ENCODE measurements around the gene CLCN1. TPM values are rescaled to one million over a fixed set of nuclear protein-coding genes. Genes with fewer than 3 reads are reported as not detected.

CLCN1 gene
- total RNA-seq, 3 donors from 2014 or later (not counting 1 experiment from before 2014, with no cell fraction given): 0.16 to 0.19 TPM; not detected in 1

- 88% methylated on average over 11 of the region's 12 CpGs for WGBS (ENCODE audit: insufficient coverage)
- ATAC-seq (no peak), DNase-seq (no peak)
- Mint-ChIP-seq H3K27me3 (ENCODE audit: low read depth in 2 of 2) (peaks cover 7 to 22% of the 10 kb centered on the region in 2 donors), H3K27ac (no peak overlapping the region), H3K4me3 (no peak overlapping the region), H3K4me1 (peaks cover 6 to 37% of the 10 kb centered on the region in 2 donors), H3K9me3 (no peaks in the 10 kb centered on the region), H3K36me3 (no peaks in the 10 kb centered on the region)
- Histone ChIP-seq H3K27me3 (ENCODE audit: control insufficient read depth, insufficient read depth, low read length) (peaks cover 8% of the 10 kb centered on the region), H3K9me3 (ENCODE audit: control insufficient read depth, insufficient read depth, low read length) (no peaks in the 10 kb centered on the region), H3K4me1 (ENCODE audit: control insufficient read depth, insufficient read depth, low read length) (peaks cover 12% of the 10 kb centered on the region), H3K4me3 (ENCODE audit: low read length) (no peak overlapping the region), H3K27ac (ENCODE audit: low read length) (no peak overlapping the region), H3K36me3 (ENCODE audit: control insufficient read depth, insufficient read depth, low read length) (no peaks in the 10 kb centered on the region)
- intact Hi-C loops (cut with micrococcal nuclease): no loop called here
- no peak for TF ChIP-seq CTCF (IDR thresholded peaks at IDR 0.05)
These were observed 42.7 kb downstream of the CLCN1 start for GRCh38 chr7:143358626-143359025.

- no peak for DNase-seq
These were observed 44.0 kb downstream of the CLCN1 start for GRCh38 chr7:143359771-143360353.

GRCh38 chr7:143360788-143361551 lies 45.1 kb downstream of the CLCN1 start:
- H3K27me3 Mint-ChIP-seq (ENCODE audit: low read depth in 2 of 2): peaks cover 23 to 36% of the 10 kb centered on the region in 2 donors
- ATAC-seq (no peak), DNase-seq (no peak)
- H3K9me3 ChIP-seq (ENCODE audit: control insufficient read depth, insufficient read depth, low read length): no peaks in the 10 kb centered on the region
- intact Hi-C loops (cut with micrococcal nuclease): no loop called here
- H3K36me3 Mint-ChIP-seq: no peaks in the 10 kb centered on the region
- no peaks in the 10 kb centered on the region for H3K9me3 Mint-ChIP-seq
- H3K27ac ChIP-seq (ENCODE audit: low read length): no peak overlapping the region
- H3K4me1 Mint-ChIP-seq: peaks cover 6 to 34% of the 10 kb centered on the region in 2 donors
- H3K4me1 ChIP-seq (ENCODE audit: control insufficient read depth, insufficient read depth, low read length): peaks cover 12% of the 10 kb centered on the region
- peaks cover 17% of the 10 kb centered on the region for H3K27me3 ChIP-seq (ENCODE audit: control insufficient read depth, insufficient read depth, low read length)
- H3K36me3 ChIP-seq (ENCODE audit: control insufficient read depth, insufficient read depth, low read length): no peaks in the 10 kb centered on the region
- H3K27ac Mint-ChIP-seq: peak overlapping the region in 1 of 2 donors; percentile 4
- peak overlapping the region; percentile 77 for H3K4me3 Mint-ChIP-seq
- 76% methylated on average over 19 of the region's 19 CpGs for WGBS (ENCODE audit: insufficient coverage)
- TF ChIP-seq CTCF (IDR thresholded peaks at IDR 0.05): no peak
- no peak overlapping the region for H3K4me3 ChIP-seq (ENCODE audit: low read length)

More at GRCh38 chr7:143359771-143360353, 44.0 kb downstream of the CLCN1 start:
- Histone ChIP-seq H3K9me3 (ENCODE audit: control insufficient read depth, insufficient read depth, low read length) (no peaks in the 10 kb centered on the region), H3K36me3 (ENCODE audit: control insufficient read depth, insufficient read depth, low read length) (no peaks in the 10 kb centered on the region), H3K27ac (ENCODE audit: low read length) (no peak overlapping the region), H3K4me1 (ENCODE audit: control insufficient read depth, insufficient read depth, low read length) (peaks cover 12% of the 10 kb centered on the region), H3K27me3 (ENCODE audit: control insufficient read depth, insufficient read depth, low read length) (peaks cover 17% of the 10 kb centered on the region), H3K4me3 (ENCODE audit: low read length) (no peak overlapping the region)
- peaks cover 6 to 34% of the 10 kb centered on the region in 2 donors for H3K4me1 Mint-ChIP-seq
- ATAC-seq: no peak
- intact Hi-C loops (cut with micrococcal nuclease): no loop called here
- no peak overlapping the region for H3K27ac Mint-ChIP-seq
- 73% methylated on average over 11 of the region's 11 CpGs for WGBS (ENCODE audit: insufficient coverage)
- TF ChIP-seq CTCF (IDR thresholded peaks at IDR 0.05): no peak
- peaks cover 20 to 32% of the 10 kb centered on the region in 2 donors for H3K27me3 Mint-ChIP-seq (ENCODE audit: low read depth in 2 of 2)
- no peaks in the 10 kb centered on the region for H3K36me3 Mint-ChIP-seq
- peak overlapping the region; percentile 77 for H3K4me3 Mint-ChIP-seq
- no peaks in the 10 kb centered on the region for H3K9me3 Mint-ChIP-seq
